Tibial artery (tissue), 4 donors: ENCODE data around the gene EBPL.

Experiments used
- DNase-seq, 2 donors: peaks; one replicate each; pipeline ENCODE4 v3.0.0-alpha.2; 2019
- H3K27ac ChIP-seq, 2 donors: fragments of 200-600 bp; sonication (generic) in 1 of 2; 1 replicate in 1 of 2; 2 replicates in 1 of 2; pipeline ENCODE4 v1.5.1; 2018 to 2019; ENCODE audit warnings: mild to moderate bottlenecking in 1 of 2
- H3K27me3 ChIP-seq, 2 donors: fragments of 200-600 bp; sonication (generic) in 1 of 2; one replicate each; pipeline versions ENCODE4 v1.5.1 to v1.6.0; 2016 to 2019
- H3K36me3 ChIP-seq, 3 donors: fragments of 200-600 bp; sonication (generic) in 2 of 3; one replicate each; pipeline ENCODE4 v1.5.1; 2016 to 2019; ENCODE audit warnings: mild to moderate bottlenecking in 2 of 3
- H3K4me1 ChIP-seq, 4 donors: fragments of 200-600 bp; sonication (generic) in 2 of 4; 1 replicate in 3 of 4; 2 replicates in 1 of 4; pipeline ENCODE4 v1.5.1; 2016 to 2019
- H3K4me3 ChIP-seq, 2 donors: fragments of 200-600 bp; sonication (generic) in 1 of 2; 1 replicate in 1 of 2; 2 replicates in 1 of 2; pipeline ENCODE4 v1.5.1; 2018 to 2019; ENCODE audit warnings: mild to moderate bottlenecking in 2 of 2
- H3K9me3 ChIP-seq, 3 donors: fragments of 200-600 bp; sonication (generic) in 1 of 3; one replicate each; pipeline ENCODE4 v1.5.1; 2016 to 2019
- intact Hi-C: fragments of 100-400 bp; cut with DNase I; formaldehyde crosslinking; loops from one replicate; pipeline ENCODE4 v1.15.0; 2023; ENCODE audit warnings: low total_unique reads
- TF ChIP-seq, protein P1 (sequence below), 2 experiments: fragments of 200-600 bp in 1 of 2; fragments of 450-650 bp in 1 of 2; IDR thresholded peaks; one replicate each; pipeline ENCODE4 v1.5.1; 2017 to 2019; ENCODE audit warnings: antibody characterized with exemption in 2 of 2, mild to moderate bottlenecking in 1 of 2, moderate library complexity in 1 of 2

The EBPL gene

DNA sequence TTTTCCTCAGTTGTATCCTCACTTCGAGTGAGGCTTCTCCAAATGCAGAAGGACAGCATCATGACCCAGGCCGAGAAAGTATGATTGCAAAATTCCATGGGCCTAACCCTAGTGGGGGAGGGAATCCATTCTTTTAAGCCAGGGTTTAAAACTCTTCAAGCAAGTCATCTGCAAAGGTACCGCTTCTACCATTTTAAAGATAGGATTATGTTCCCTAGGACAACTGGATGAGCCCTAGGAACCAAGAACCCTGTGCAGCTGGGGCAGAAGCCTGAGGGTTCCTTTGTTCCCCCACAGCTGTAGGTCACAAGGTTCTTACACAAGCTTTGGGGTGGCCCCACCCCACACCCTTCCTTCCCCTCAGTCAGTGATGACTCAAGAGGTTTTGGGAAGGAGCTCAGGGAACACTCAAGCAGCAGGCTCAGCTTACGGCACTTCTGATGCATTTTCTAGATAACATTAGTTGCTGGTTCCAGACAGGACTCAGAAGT lies 49.4 kb downstream of the EBPL start:
- no peak overlapping the region for H3K27ac ChIP-seq
- no peaks in the 10 kb centered on the region for H3K27me3 ChIP-seq
- intact Hi-C loops, result no loop called here
- no peaks in the 10 kb centered on the region for H3K9me3 ChIP-seq
- TF ChIP-seq, protein P1, sequence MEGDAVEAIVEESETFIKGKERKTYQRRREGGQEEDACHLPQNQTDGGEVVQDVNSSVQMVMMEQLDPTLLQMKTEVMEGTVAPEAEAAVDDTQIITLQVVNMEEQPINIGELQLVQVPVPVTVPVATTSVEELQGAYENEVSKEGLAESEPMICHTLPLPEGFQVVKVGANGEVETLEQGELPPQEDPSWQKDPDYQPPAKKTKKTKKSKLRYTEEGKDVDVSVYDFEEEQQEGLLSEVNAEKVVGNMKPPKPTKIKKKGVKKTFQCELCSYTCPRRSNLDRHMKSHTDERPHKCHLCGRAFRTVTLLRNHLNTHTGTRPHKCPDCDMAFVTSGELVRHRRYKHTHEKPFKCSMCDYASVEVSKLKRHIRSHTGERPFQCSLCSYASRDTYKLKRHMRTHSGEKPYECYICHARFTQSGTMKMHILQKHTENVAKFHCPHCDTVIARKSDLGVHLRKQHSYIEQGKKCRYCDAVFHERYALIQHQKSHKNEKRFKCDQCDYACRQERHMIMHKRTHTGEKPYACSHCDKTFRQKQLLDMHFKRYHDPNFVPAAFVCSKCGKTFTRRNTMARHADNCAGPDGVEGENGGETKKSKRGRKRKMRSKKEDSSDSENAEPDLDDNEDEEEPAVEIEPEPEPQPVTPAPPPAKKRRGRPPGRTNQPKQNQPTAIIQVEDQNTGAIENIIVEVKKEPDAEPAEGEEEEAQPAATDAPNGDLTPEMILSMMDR (IDR thresholded peaks at IDR 0.05), result no peak
- no peaks in the 10 kb centered on the region for H3K4me1 ChIP-seq
- no peaks in the 10 kb centered on the region for H3K36me3 ChIP-seq
- peak overlapping the region in 1 of 2 donors; percentile 11 for H3K4me3 ChIP-seq
- peak; percentile 71 to 79 for DNase-seq

DNA sequence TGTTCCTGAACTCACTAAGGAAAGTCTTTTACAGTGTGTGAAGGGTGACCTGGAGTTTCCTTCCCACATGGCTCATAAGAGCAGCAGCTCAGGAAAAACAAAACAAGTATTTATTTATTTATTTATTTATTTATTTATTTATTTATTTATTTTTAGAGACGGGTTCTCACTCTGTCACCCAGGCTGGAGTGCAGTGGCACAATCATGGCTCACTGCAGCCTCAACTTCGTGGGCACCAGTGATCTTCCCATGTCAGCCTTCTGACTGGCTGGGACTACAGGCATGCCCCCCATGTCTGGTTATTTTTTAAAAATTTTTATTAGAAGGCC lies 52.6 kb downstream of the EBPL start:
- H3K27me3 ChIP-seq, result no peaks in the 10 kb centered on the region
- no peaks in the 10 kb centered on the region for H3K4me1 ChIP-seq
- no peak overlapping the region for H3K4me3 ChIP-seq
- no peaks in the 10 kb centered on the region for H3K9me3 ChIP-seq
- H3K36me3 ChIP-seq, result no peaks in the 10 kb centered on the region
- DNase-seq, result no peak
- TF ChIP-seq, protein P1 (IDR thresholded peaks at IDR 0.05), result no peak
- no peak overlapping the region for H3K27ac ChIP-seq
- intact Hi-C loops, result no loop called here

DNA sequence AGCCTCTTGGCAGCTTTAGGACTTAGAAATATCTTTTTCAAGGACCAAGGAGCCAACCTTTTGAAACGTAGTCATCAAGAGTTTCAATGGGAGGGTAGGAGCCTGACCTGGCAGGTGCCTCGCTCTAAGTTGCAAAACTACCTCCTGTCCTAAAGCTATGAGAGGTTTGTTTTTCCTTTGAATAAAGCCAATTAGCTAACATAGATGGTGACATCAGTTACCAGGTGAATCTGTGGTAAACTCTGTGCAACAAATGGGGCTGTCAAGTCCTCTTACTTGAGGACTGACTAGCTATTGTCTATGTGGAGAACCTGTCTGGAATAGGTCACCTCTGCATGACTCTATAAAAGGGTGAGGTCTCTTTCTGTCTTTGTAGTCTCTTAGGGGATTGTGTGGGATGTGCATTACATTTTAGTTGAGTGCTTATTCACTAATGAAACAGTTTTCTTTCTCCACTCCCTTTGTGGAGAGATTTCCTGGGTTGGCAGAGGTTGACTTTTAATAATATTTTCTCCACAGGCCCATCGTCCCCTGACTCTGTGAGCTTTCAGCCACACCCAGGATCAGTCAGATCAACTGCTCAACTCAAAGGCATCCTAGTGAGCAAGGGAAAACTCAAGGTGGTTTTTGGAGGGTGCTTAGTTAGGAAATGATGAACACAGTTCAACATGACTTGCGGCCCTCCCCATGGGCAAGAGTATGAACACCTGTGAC lies 53.1 kb downstream of the EBPL start:
- H3K9me3 ChIP-seq, result no peaks in the 10 kb centered on the region
- no peaks in the 10 kb centered on the region for H3K4me1 ChIP-seq
- H3K27me3 ChIP-seq, result no peaks in the 10 kb centered on the region
- H3K36me3 ChIP-seq, result no peaks in the 10 kb centered on the region
- H3K27ac ChIP-seq, result no peak overlapping the region
- H3K4me3 ChIP-seq, result no peak overlapping the region
- intact Hi-C loops, result no loop called here
- no peak for DNase-seq
- TF ChIP-seq, protein P1 (IDR thresholded peaks at IDR 0.05), result no peak

DNA sequence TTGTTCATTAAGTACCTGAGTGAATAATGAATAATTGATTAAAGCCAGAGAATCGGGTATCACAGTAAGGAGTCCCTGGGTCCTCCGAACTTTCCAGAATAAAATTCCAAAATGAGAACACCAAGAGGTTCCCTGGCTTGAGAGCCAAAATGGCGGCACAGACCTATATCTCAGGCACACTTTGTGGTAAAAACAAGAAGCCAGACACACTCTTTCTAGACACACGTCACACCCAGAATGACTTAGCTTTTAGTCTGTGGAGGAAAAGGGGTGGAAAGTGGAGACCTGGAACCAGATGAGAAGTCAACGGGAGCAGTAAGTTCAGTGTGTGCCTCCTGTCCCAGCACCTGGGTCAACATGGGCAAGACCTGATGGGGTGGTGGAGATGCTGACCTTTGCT lies 54.6 kb downstream of the EBPL start:
- Histone ChIP-seq H3K27me3 (no peaks in the 10 kb centered on the region), H3K36me3 (no peaks in the 10 kb centered on the region), H3K4me3 (no peak overlapping the region), H3K9me3 (no peaks in the 10 kb centered on the region), H3K4me1 (no peaks in the 10 kb centered on the region), H3K27ac (no peak overlapping the region)
- intact Hi-C loops, result no loop called here
- DNase-seq, result no peak
- TF ChIP-seq, protein P1 (IDR thresholded peaks at IDR 0.05), result no peak

DNA sequence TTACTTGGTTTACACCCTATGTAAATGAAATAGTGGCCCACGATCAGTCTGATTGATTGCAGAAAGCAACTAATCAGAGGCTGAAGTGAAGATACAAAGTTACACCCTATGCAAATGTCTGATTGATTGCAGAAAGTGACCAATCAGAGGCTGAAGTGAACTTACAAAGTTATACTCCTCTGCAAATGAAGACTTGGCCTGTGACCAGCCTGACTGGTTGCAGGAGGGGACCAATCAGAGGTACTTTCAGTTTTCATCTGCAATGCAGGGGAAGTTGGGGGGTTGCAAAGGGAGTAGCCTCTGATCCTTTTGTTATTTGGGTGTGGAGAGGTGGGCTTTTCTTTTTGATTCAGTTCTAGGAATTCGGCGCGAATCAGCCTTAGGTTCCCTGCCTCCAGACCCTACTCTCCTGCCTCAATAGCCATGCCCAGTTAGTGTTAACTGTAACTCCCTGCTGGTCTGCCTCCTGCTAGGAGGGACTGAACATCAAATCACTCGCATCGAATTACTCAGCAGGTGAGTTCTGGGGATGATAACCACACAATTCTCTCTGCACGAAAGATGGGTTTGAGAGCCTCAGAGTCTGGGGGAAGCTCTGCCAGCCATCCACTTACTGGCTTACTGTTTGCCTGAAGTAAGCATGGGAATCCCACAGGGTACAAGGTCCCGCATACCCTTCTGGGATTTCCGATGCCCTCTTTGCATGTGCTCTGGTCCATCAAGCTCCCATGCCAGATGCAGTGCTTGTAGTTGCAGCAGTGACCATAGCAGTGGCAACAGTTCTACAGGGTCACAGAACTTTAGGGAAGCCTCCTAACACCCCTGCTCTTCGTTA lies 55.5 kb downstream of the EBPL start:
- TF ChIP-seq, protein P1 (IDR thresholded peaks at IDR 0.05), result no peak
- no peak for DNase-seq
- Histone ChIP-seq H3K27me3 (no peaks in the 10 kb centered on the region), H3K9me3 (no peaks in the 10 kb centered on the region), H3K27ac (no peak overlapping the region), H3K4me3 (peak overlapping the region; percentile 1 to 23), H3K4me1 (no peaks in the 10 kb centered on the region), H3K36me3 (no peaks in the 10 kb centered on the region)
- intact Hi-C loops, result no loop called here
